Tibial artery (tissue), 4 donors: ENCODE results near the gene NCBP2L.

Experiments used
- DNase-seq, 2 donors: peaks; one replicate each; pipeline ENCODE4 v3.0.0-alpha.2; 2019
- H3K27ac ChIP-seq, 2 donors: fragments of 200-600 bp; sonication (generic) in 1 of 2; 1 replicate in 1 of 2; 2 replicates in 1 of 2; pipeline ENCODE4 v1.5.1; 2018 to 2019; ENCODE audit warnings: mild to moderate bottlenecking in 1 of 2
- H3K27me3 ChIP-seq, 2 donors: fragments of 200-600 bp; sonication (generic) in 1 of 2; one replicate each; pipeline versions ENCODE4 v1.5.1 to v1.6.0; 2016 to 2019
- H3K36me3 ChIP-seq, 3 donors: fragments of 200-600 bp; sonication (generic) in 2 of 3; one replicate each; pipeline ENCODE4 v1.5.1; 2016 to 2019; ENCODE audit warnings: mild to moderate bottlenecking in 2 of 3
- H3K4me1 ChIP-seq, 4 donors: fragments of 200-600 bp; sonication (generic) in 2 of 4; 1 replicate in 3 of 4; 2 replicates in 1 of 4; pipeline ENCODE4 v1.5.1; 2016 to 2019
- H3K4me3 ChIP-seq, 2 donors: fragments of 200-600 bp; sonication (generic) in 1 of 2; 1 replicate in 1 of 2; 2 replicates in 1 of 2; pipeline ENCODE4 v1.5.1; 2018 to 2019; ENCODE audit warnings: mild to moderate bottlenecking in 2 of 2
- H3K9me3 ChIP-seq, 3 donors: fragments of 200-600 bp; sonication (generic) in 1 of 3; one replicate each; pipeline ENCODE4 v1.5.1; 2016 to 2019
- CTCF ChIP-seq, 2 experiments: fragments of 200-600 bp in 1 of 2; fragments of 450-650 bp in 1 of 2; IDR thresholded peaks; one replicate each; pipeline ENCODE4 v1.5.1; 2017 to 2019; ENCODE audit warnings: antibody characterized with exemption in 2 of 2, mild to moderate bottlenecking in 1 of 2, moderate library complexity in 1 of 2
- intact Hi-C: fragments of 100-400 bp; cut with DNase I; formaldehyde crosslinking; loops from one replicate; pipeline ENCODE4 v1.15.0; 2023; ENCODE audit warnings: low total_unique reads

NCBP2L gene

GRCh38 chrX:107752043-107752442 lies 25.5 kb upstream of the NCBP2L start:
- Histone ChIP-seq H3K4me1 (peaks cover 0 to 17% (median 2%) of the 10 kb centered on the region in 4 donors), H3K27ac (no peak overlapping the region), H3K36me3 (no peaks in the 10 kb centered on the region), H3K9me3 (no peaks in the 10 kb centered on the region), H3K27me3 (no peaks in the 10 kb centered on the region), H3K4me3 (no peak overlapping the region)
- no peak for TF ChIP-seq CTCF (IDR thresholded peaks at IDR 0.05)
- intact Hi-C loops, result no loop called here
- no peak for DNase-seq

GRCh38 chrX:107752714-107753113 lies 24.8 kb upstream of the NCBP2L start:
- Histone ChIP-seq H3K27me3 (no peaks in the 10 kb centered on the region), H3K36me3 (no peaks in the 10 kb centered on the region), H3K27ac (no peak overlapping the region), H3K4me3 (no peak overlapping the region), H3K9me3 (no peaks in the 10 kb centered on the region), H3K4me1 (peaks cover 0 to 12% (median 2%) of the 10 kb centered on the region in 4 donors)
- DNase-seq, result no peak
- no peak for TF ChIP-seq CTCF (IDR thresholded peaks at IDR 0.05)
- intact Hi-C loops, result no loop called here

- no peak overlapping the region for H3K4me3 ChIP-seq
- TF ChIP-seq CTCF (IDR thresholded peaks at IDR 0.05), result no peak
- H3K27me3 ChIP-seq, result no peaks in the 10 kb centered on the region
- intact Hi-C loops, result no loop called here
- no peaks in the 10 kb centered on the region for H3K36me3 ChIP-seq
- H3K9me3 ChIP-seq, result no peaks in the 10 kb centered on the region
- no peak overlapping the region for H3K27ac ChIP-seq
- no peak for DNase-seq
- peaks cover 0 to 7% (median 0%) of the 10 kb centered on the region in 4 donors for H3K4me1 ChIP-seq
Observed at GRCh38 chrX:107753187-107753586, 24.3 kb upstream of the NCBP2L start.

GRCh38 chrX:107755721-107756120 lies 21.8 kb upstream of the NCBP2L start:
- Histone ChIP-seq H3K9me3 (no peaks in the 10 kb centered on the region), H3K36me3 (no peaks in the 10 kb centered on the region), H3K4me1 (peaks cover 0 to 11% (median 0%) of the 10 kb centered on the region in 4 donors), H3K27me3 (no peaks in the 10 kb centered on the region), H3K4me3 (no peak overlapping the region), H3K27ac (no peak overlapping the region)
- intact Hi-C loops, result no loop called here
- DNase-seq, result no peak
- no peak for TF ChIP-seq CTCF (IDR thresholded peaks at IDR 0.05)

GRCh38 chrX:107758231-107758766 lies 19.2 kb upstream of the NCBP2L start:
- Histone ChIP-seq H3K9me3 (no peaks in the 10 kb centered on the region), H3K4me1 (peaks cover 0 to 12% (median 0%) of the 10 kb centered on the region in 4 donors), H3K36me3 (no peaks in the 10 kb centered on the region), H3K27me3 (no peaks in the 10 kb centered on the region), H3K27ac (no peak overlapping the region), H3K4me3 (no peak overlapping the region)
- no peak for TF ChIP-seq CTCF (IDR thresholded peaks at IDR 0.05)
- no peak for DNase-seq
- intact Hi-C loops, result no loop called here
